ENCODE data around the gene ACVR1. TPM values are rescaled to one million over a fixed set of nuclear protein-coding genes. Genes with fewer than 3 reads are reported as not detected.
A peak's percentile ranks its signal among the peaks of the same experiment; 100 is the strongest.

ACVR1 gene
- polyA plus RNA-seq, 1 of the 3 experiments (the other 2 are of a cell fraction) = 22.4 TPM

DNA sequence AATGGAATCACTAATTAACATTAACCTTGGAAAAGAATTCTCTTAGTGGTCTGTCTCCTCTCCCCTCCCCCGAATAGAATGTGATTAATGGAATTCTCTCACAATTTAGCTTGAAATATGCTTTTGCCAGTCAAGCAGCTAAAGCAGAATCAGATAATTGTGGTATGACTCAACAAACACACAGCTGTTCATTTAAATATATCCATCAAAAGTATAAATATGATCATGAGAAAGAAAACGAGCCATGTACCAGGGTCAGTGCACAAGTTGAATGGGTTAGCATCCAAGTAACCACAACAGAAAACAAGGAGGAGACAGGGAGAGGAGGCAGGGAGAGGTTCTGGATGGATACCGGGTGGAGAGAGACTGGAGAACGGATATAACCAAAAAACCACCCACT, 66.9 kb downstream of the ACVR1 start:
- TF ChIP-seq SIN3A (IDR thresholded peaks at IDR 0.05; ENCODE audit: borderline replicate concordance, low read depth, low read length) = no peak
- TF ChIP-seq, protein P1, sequence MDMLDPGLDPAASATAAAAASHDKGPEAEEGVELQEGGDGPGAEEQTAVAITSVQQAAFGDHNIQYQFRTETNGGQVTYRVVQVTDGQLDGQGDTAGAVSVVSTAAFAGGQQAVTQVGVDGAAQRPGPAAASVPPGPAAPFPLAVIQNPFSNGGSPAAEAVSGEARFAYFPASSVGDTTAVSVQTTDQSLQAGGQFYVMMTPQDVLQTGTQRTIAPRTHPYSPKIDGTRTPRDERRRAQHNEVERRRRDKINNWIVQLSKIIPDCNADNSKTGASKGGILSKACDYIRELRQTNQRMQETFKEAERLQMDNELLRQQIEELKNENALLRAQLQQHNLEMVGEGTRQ (IDR thresholded peaks at IDR 0.05; ENCODE audit: borderline replicate concordance, low read depth, low read length) = no peak
- peak; percentile 66 for TF ChIP-seq PBX3 (IDR thresholded peaks at IDR 0.05)
- TF ChIP-seq NRF1 (IDR thresholded peaks at IDR 0.05; ENCODE audit: low read depth, low read length) = no peak
- no peak for TF ChIP-seq MXI1 (IDR thresholded peaks at IDR 0.05; ENCODE audit: low read depth, low read length)
- peak; percentile 11; the same call in 1 of the 2 replicates for TF ChIP-seq FOSL2 (IDR thresholded peaks at IDR 0.05; ENCODE audit: borderline replicate concordance, low read depth)
- TF ChIP-seq TCF12 (IDR thresholded peaks at IDR 0.05) = peak; percentile 65; the same call in 1 of the 2 replicates
- TF ChIP-seq, protein P2, sequence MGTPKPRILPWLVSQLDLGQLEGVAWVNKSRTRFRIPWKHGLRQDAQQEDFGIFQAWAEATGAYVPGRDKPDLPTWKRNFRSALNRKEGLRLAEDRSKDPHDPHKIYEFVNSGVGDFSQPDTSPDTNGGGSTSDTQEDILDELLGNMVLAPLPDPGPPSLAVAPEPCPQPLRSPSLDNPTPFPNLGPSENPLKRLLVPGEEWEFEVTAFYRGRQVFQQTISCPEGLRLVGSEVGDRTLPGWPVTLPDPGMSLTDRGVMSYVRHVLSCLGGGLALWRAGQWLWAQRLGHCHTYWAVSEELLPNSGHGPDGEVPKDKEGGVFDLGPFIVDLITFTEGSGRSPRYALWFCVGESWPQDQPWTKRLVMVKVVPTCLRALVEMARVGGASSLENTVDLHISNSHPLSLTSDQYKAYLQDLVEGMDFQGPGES (IDR thresholded peaks at IDR 0.05; ENCODE audit: low read depth, low read length) = no peak
- no peak for TF ChIP-seq SMC3 (IDR thresholded peaks at IDR 0.05; ENCODE audit: low read depth, low read length)
- no peak for TF ChIP-seq CTCF (IDR thresholded peaks at IDR 0.05)
- peak; percentile 41 for TF ChIP-seq JUND (IDR thresholded peaks at IDR 0.05)
- no peak for TF ChIP-seq RCOR1 (IDR thresholded peaks at IDR 0.05; ENCODE audit: low read length)
- TF ChIP-seq TAF1 (IDR thresholded peaks at IDR 0.05; ENCODE audit: borderline replicate concordance, low read depth, low read length) = no peak
- no peak for TF ChIP-seq FOXM1 (IDR thresholded peaks at IDR 0.05; ENCODE audit: low read depth)
- no peak for TF ChIP-seq CHD2 (IDR thresholded peaks at IDR 0.05; ENCODE audit: low read length, partially characterized antibody)
- no peak for TF ChIP-seq RFX5 (IDR thresholded peaks at IDR 0.05; ENCODE audit: low read length)
- TF ChIP-seq FOXJ3 (CRISPR knock-in tag; IDR thresholded peaks at IDR 0.05) = no peak
- TF ChIP-seq NFIC (IDR thresholded peaks at IDR 0.05; ENCODE audit: borderline replicate concordance) = no peak
- DNase-seq = no peak
- peaks cover 14 to 29% of the 10 kb centered on the region in 2 experiments for H3K36me3 ChIP-seq (replicated peaks in 1 of 2; ENCODE audit: control insufficient read depth in 1 of 2, insufficient read depth in 2 of 2, low read length in 1 of 2)
- H3F3A ChIP-seq (replicated peaks; ENCODE audit: insufficient read depth) = no peaks in the 10 kb centered on the region
- no peak overlapping the region for H3K9ac ChIP-seq
- no peaks in the 10 kb centered on the region for H3K27me3 ChIP-seq (ENCODE audit: insufficient read depth)
- ChIA-PET POLR2A (no interaction called here), CTCF (no interaction called here)
- H3K79me2 ChIP-seq (ENCODE audit: insufficient read depth) = peaks cover 5% of the 10 kb centered on the region; the same call in 1 of the 2 replicates
- H3K4me1 ChIP-seq (ENCODE audit: control insufficient read depth in 1 of 2, insufficient read depth in 2 of 2, low read depth in 1 of 2, low read length in 1 of 2) = peaks cover 13 to 17% of the 10 kb centered on the region in 2 experiments; a peak in 3 of 4 replicates
- no peak overlapping the region for H2AFZ ChIP-seq (ENCODE audit: low read depth)
- no peak overlapping the region for H3K4me3 ChIP-seq (ENCODE audit: low read depth in 2 of 2, low read length in 1 of 2)
- H3K4me2 ChIP-seq = peak overlapping the region; percentile 34; the same call in 1 of the 2 replicates
- H3K27ac ChIP-seq (ENCODE audit: low read depth in 2 of 2, low read length in 1 of 2) = peak overlapping the region in 1 of 2 experiments; percentile 57; a peak in 1 of 4 replicates
- no peaks in the 10 kb centered on the region for H3K9me2 ChIP-seq
- no peaks in the 10 kb centered on the region for H3K9me3 ChIP-seq
- 54% methylated on average over 4 of the region's 4 CpGs for WGBS (ENCODE audit: low lambda C conversion rate)
- H4K20me1 ChIP-seq (ENCODE audit: insufficient read depth) = no peaks in the 10 kb centered on the region

Data from SK-N-SH (cell line).